OCI-LY7 (cell line): ENCODE results near the gene SPAG4.

Experiments used
- EZH2phosphoT487 ChIP-seq: fragments of 200-600 bp; sonication (generic); IDR thresholded peaks from 2 replicates; pipeline ENCODE4 v1.6.1; 2018; ENCODE audit warnings: low read depth, borderline replicate concordance, mild to moderate bottlenecking, mixed run types, antibody characterized with exemption, low read length, moderate library complexity, mixed read lengths
- TF ChIP-seq, protein P1 (sequence below): fragments of 200-600 bp; sonication (generic); conservative IDR thresholded peaks from 2 replicates; pipeline ENCODE4 v1.5.1; 2014; ENCODE audit warnings: mild to moderate bottlenecking, antibody characterized with exemption, low read length, moderate library complexity, mixed read lengths

DNA sequence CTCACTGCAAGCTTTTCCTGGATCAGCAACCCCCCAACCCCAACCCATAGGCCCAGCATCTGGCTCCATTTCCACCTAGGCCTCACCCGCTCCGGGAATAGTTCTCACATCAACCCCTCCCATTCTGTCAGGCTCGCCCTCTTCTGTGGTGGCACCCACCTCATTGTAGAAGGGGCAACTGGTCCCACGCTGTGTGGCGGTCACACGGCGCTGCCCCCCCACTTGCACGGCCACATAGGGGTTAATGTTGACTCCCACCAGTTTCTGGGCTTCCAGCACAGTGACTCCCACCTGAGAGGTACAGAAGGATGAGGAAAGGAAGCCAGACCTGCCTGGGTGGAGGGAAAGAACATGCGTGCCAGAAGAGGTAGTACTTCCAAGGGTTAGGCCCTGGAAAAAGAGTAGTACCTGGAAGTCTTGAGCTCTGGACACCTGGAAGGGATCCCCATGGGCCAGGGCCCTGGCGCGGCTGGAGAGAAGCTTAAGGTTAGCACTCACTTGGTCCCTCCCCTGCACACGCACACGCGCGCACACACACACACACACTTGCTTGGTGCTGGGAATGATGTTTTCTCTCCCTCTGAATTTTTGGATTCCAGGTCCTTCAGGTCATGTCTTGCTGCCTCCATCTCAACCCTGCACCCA, 12.7 kb upstream of the SPAG4 start:
- no peak for TF ChIP-seq EZH2phosphoT487
- TF ChIP-seq, protein P1, sequence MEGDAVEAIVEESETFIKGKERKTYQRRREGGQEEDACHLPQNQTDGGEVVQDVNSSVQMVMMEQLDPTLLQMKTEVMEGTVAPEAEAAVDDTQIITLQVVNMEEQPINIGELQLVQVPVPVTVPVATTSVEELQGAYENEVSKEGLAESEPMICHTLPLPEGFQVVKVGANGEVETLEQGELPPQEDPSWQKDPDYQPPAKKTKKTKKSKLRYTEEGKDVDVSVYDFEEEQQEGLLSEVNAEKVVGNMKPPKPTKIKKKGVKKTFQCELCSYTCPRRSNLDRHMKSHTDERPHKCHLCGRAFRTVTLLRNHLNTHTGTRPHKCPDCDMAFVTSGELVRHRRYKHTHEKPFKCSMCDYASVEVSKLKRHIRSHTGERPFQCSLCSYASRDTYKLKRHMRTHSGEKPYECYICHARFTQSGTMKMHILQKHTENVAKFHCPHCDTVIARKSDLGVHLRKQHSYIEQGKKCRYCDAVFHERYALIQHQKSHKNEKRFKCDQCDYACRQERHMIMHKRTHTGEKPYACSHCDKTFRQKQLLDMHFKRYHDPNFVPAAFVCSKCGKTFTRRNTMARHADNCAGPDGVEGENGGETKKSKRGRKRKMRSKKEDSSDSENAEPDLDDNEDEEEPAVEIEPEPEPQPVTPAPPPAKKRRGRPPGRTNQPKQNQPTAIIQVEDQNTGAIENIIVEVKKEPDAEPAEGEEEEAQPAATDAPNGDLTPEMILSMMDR = no peak
